Measurements from ENCODE around the gene UFSP1.

Gene UFSP1

DNA sequence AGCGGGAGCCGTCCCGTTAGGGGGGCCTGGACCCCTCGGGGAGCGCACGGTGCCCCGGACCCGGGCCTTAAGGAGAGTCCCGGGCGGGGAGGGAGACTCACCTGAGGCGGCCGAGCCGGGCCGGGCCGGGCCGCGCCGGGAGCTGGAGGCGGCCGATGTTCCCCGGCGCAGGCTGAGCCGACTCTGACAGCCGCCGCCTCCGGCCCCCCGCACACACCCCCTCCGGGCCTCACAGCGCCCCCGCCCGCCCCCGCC is 6.1 kb upstream of the UFSP1 start, which contains the start of gene ACHE:
ACHE (minus strand) TSS at position 188 of the 255 bp plus-strand sequence. CDS start 1,656 bp downstream, outside the sequence.
- no peak for FAIRE-seq

DNA sequence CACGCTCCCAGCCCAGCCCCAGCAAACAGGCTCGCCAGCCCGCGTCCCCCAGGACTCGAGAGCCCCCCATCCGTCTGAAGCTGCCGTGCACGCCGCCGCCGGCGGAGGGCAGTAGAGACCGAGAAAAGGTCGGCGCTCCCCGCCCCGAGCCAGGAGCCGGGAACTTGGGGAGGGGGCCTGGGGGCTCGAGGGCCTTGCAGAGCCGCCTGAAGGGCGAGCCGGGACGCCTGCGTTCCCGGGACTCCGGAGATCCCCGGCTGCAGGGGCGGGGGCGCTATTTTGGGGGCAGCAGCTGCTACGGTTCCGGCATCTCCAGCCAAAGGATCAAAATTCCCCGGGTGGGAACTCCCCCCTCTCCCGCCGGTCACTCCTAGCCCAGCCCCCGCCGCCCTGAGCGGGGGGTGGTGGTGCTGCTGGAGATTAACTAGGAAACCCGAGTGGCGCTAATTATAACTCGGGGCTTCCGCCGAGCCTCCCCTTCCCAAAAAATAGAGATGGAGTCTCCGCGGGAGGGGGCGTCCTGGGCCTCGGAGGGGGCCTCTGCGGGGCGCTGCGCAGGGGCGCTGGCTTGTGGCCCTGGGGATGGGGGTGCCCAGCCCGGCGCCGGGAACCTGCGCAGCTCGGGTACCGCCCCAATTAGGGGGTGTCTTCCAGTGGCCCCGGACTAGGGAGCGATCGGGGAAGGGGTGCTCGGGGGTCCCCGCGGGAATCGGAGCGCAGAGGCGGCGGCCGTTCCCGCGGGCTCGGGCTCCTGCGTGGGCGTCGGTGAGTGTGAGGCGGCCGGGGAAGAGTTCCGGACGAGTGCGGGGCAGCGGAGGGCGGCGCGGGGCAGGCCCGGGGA is 5.6 kb upstream of the UFSP1 start:
- no peak for FAIRE-seq

GRCh38 chr7:100893910-100894721 is 4.6 kb upstream of the UFSP1 start:
- FAIRE-seq = no peak

- no peak for FAIRE-seq
These were observed 3.9 kb upstream of the UFSP1 start for GRCh38 chr7:100893318-100893895.

DNA sequence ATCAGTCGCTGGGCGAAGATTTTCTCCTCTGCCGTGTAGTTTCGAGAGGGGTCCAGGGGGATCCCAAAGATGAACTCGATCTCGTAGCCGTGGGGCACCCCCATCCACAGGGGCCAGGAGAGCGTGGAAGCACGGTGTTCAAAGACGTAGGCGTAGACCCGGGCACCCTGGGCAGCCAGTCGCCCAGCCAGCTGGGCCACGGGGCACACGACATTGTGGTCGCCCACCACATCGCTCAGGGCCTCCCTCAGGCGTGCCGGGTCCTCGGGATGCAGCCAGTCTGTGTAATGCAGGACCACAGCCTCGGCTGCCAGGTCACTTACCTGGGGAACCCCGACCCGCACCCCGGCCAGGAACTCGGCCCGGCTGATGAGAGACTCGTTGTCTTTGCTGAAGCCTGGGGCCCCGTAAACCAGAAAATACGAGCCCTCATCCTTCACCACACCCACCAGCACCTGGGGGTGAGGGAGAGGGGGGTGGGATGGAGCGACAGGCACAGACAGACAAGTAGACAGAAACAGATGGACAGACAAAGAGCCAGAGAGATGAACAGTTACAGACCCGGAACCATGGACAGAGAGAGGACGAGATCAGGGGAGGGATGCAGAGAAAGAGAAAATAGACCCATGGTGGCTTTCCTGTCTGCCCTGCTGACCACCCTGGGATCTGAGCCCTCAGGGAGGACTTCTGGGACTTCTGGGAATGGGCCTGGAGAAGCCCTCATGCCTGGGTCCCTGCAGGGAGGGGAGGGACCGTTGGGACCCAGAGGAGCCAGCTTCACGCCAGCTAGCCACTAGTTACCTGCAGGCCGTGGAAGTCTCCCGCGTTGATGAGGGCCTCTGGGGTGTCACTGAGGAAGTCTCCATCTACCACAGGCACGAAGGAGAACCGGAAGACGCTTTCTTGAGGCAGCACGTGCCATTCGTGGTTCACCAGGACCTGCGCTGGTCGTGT is 3.1 kb upstream of the UFSP1 start:
- FAIRE-seq = no peak

DNA sequence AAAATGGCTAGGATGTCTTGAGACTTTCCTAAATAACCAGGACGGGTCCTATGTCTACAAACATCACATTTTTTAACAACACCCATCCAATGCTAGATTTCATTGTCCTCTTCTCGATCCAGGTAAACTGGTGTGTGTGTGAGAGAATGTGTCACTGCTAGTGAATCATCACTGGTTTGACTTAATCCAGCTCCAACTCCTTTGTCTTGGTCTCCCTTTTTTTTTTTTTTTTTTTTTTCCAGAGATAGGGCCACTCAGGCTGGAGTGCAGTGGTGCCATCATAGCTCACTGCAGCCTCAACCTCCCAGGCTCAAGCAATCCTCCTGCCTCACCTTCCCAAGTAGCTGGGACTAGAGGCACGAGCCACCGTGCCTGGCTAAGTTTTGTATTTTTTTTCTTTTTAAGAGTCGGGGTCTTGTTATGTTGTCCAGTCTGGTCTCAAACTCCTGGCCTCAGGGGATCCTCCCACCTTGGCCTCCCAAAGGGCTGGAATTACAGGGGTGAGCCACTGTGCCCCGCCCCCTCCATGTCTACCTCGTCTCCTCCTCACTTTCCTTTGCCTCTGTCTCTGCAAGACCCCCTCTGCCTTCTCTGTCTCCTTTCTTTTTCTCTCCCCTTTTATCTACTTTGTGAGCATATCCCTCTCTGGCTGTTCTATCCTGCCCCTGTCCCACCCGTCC is 2.2 kb upstream of the UFSP1 start:
- FAIRE-seq = no peak

GRCh38 chr7:100890653-100891567 is 1.4 kb upstream of the UFSP1 start:
- FAIRE-seq = no peak

GRCh38 chr7:100888291-100888987 is 1.1 kb downstream of the UFSP1 start:
- FAIRE-seq = no peak

- FAIRE-seq = no peak
These were observed 1.8 kb downstream of the UFSP1 start for GRCh38 chr7:100887516-100888290.

GRCh38 chr7:100886936-100887515 is 2.5 kb downstream of the UFSP1 start:
- FAIRE-seq = no peak

- FAIRE-seq = no peak
These were observed 3.2 kb downstream of the UFSP1 start for GRCh38 chr7:100886142-100886935.

DNA sequence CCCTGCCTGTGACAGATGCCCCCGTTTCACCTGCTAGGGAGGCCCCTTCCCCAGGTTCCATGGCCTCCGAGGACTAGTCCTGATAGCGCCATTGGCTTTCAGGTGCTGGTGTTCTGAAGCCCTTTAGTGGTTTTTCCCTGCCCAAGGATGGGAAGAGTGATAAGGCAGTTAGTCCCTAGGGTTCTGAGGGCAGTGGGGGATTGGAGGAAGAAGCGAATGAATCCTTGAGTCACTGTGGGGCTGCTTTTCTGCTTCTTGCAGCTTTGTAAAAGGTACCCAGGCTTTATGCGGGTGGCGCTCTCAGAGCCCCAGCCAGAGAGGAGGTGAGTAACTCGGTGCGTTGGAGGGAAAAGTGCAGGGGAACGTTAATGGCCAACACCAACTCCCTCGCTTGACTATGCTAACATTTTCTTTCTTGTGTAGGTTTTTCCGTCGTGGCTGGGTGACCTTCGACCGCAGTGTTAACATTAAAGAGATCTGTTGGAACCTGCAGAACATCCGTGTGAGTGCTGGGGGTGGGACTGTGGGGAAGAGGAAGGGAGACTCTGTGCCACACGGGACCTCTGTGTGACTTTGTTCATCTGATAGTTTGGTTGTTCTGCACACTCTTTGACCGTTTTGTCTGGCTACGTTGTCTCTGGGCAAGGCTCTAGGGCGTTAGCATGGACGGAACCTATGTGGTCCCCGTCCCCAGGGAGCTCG is 3.9 kb downstream of the UFSP1 start:
- no peak for FAIRE-seq

DNA sequence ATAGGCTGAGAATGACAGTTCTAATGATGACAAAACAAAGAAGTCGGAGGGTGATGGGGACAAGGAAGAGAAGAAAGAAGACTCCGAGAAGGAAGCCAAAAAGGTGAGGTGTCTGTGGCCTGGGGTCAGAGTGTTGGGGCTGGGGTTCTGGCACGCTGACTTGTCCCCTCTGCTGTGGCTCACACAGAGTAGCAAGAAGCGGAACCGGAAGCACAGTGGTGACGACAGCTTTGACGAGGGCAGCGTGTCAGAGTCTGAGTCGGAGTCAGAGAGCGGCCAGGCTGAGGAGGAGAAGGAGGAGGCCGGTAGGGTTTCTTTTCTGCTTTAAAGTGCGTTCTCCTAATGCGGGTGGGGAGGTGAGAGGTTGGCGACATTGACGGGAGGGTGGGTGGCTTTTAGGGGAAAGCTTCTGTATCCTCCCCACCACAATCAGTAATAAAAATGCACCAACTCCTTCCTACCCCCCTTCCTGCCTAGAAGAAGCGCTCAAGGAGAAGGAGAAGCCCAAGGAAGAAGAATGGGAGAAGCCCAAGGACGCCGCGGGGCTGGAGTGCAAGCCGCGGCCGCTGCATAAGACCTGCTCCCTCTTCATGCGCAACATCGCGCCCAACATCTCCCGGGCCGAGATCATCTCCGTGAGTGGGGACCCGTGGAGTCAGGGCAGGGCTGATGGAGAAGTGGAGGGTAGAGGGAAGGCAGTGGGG is 4.6 kb downstream of the UFSP1 start:
- FAIRE-seq = no peak

- FAIRE-seq = no peak
These were observed 6.6 kb downstream of the UFSP1 start for GRCh38 chr7:100882785-100883526.

DNA sequence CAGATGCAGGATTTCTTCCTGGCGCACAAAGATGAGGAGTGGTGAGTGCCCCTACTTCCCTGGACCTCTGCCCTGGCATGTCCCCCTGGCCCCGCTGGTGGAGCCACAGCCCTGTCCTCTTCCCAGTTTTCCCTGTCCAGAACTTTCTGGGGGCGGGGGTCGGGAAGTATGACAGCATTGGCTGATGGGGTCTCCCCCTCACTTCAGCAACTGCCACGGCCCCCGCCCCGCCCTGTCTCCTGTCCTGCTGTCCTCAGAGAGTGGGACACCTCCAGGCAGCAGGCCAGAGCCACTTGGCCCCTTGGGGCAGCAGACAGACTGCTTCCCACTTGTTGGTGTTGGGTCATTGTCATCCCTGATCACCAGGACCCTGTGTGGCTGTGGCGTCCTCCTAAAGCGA is 7.3 kb downstream of the UFSP1 start:
- no peak for FAIRE-seq

- no peak for FAIRE-seq
These were observed 8.4 kb downstream of the UFSP1 start for GRCh38 chr7:100881136-100881535.
